H9 (cell line): ENCODE data around the gene PRTN3. TPM values are rescaled to one million over a fixed set of nuclear protein-coding genes. Genes with fewer than 3 reads are reported as not detected.

Source experiments
- DNase-seq: peaks from one replicate; pipeline ENCODE4 v3.0.0-alpha.2; 2017
- H2AFZ ChIP-seq: one replicate; pipeline ENCODE4 v1.6.1; 2013; ENCODE audit warnings: mild to moderate bottlenecking, low read length, control low read depth, moderate library complexity
- H2AK5ac ChIP-seq: 2 replicates; pipeline ENCODE4 v1.6.1; 2013; ENCODE audit warnings: low read length, control low read depth, mixed read lengths; ENCODE audit not compliant: insufficient read length
- H2BK120ac ChIP-seq: one replicate; pipeline ENCODE4 v1.6.1; 2013; ENCODE audit warnings: low read depth, mild to moderate bottlenecking, low read length, control low read depth, inconsistent platforms; ENCODE audit not compliant: poor library complexity, severe bottlenecking
- H2BK12ac ChIP-seq: 2 replicates; pipeline ENCODE4 v1.6.1; 2013; ENCODE audit warnings: low read length, control low read depth, mixed read lengths, low read depth; ENCODE audit not compliant: insufficient read length
- H2BK15ac ChIP-seq: 2 replicates; pipeline ENCODE4 v1.6.1; 2013; ENCODE audit warnings: low read depth, low read length, control low read depth
- H2BK20ac ChIP-seq: one replicate; pipeline ENCODE4 v1.6.1; 2013; ENCODE audit warnings: low read depth, mild to moderate bottlenecking, low read length, control low read depth, inconsistent platforms; ENCODE audit not compliant: poor library complexity, severe bottlenecking
- H2BK5ac ChIP-seq: 2 replicates; pipeline ENCODE4 v1.6.1; 2013; ENCODE audit warnings: low read length, control low read depth, mixed read lengths; ENCODE audit not compliant: insufficient read length
- H3K14ac ChIP-seq: 2 replicates; pipeline ENCODE4 v1.6.1; 2013; ENCODE audit warnings: low read length, control low read depth; ENCODE audit not compliant: insufficient read depth
- H3K18ac ChIP-seq: 2 replicates; pipeline ENCODE4 v1.6.1; 2013; ENCODE audit warnings: low read depth, mild to moderate bottlenecking, mixed read lengths, low read length, control low read depth; ENCODE audit not compliant: insufficient read length
- H3K23ac ChIP-seq: 2 replicates; pipeline ENCODE4 v1.6.1; 2013; ENCODE audit warnings: low read length, control low read depth, mixed read lengths, low read depth; ENCODE audit not compliant: insufficient read length
- H3K23me2 ChIP-seq: 2 replicates; pipeline ENCODE4 v1.6.1; 2013; ENCODE audit warnings: low read depth, mild to moderate bottlenecking, mixed read lengths, low read length, control low read depth; ENCODE audit not compliant: insufficient read length, poor library complexity, severe bottlenecking
- H3K27ac ChIP-seq: 2 replicates; pipeline ENCODE4 v1.5.1; 2013; ENCODE audit warnings: low read length, control low read depth, mixed read lengths, low read depth; ENCODE audit not compliant: insufficient read length
- H3K27me3 ChIP-seq: 2 replicates; pipeline ENCODE4 v1.6.1; 2013; ENCODE audit warnings: low read length, control low read depth, inconsistent platforms; ENCODE audit not compliant: insufficient read depth
- H3K4ac ChIP-seq: 2 replicates; pipeline ENCODE4 v1.6.1; 2013; ENCODE audit warnings: low read depth, mild to moderate bottlenecking, control low read depth, inconsistent platforms, low read length, moderate library complexity
- H3K4me1 ChIP-seq: 2 replicates; pipeline ENCODE4 v1.6.1; 2013; ENCODE audit warnings: low read length, control low read depth, inconsistent platforms; ENCODE audit not compliant: insufficient read depth
- H3K4me2 ChIP-seq: 2 replicates; pipeline ENCODE4 v1.6.1; 2013; ENCODE audit warnings: low read length, control low read depth, mixed read lengths; ENCODE audit not compliant: insufficient read length, insufficient read depth
- H3K56ac ChIP-seq: 2 replicates; pipeline ENCODE4 v1.6.1; 2013; ENCODE audit warnings: low read depth, mild to moderate bottlenecking, mixed read lengths, low read length, control low read depth; ENCODE audit not compliant: insufficient read length
- H3K79me1 ChIP-seq: 2 replicates; pipeline ENCODE4 v1.6.1; 2013; ENCODE audit warnings: low read depth, mild to moderate bottlenecking, moderate library complexity, low read length, control low read depth, inconsistent platforms; ENCODE audit not compliant: insufficient read depth, poor library complexity, severe bottlenecking
- H3K79me2 ChIP-seq: 2 replicates; pipeline ENCODE4 v1.6.1; 2013; ENCODE audit warnings: low read length, control low read depth, inconsistent platforms; ENCODE audit not compliant: insufficient read depth
- H3K9ac ChIP-seq: 2 replicates; pipeline ENCODE4 v1.6.1; 2013; ENCODE audit warnings: low read length, control low read depth, mixed read lengths; ENCODE audit not compliant: insufficient read length; ENCODE audit errors: extremely low read depth
- H3K9me3 ChIP-seq: one replicate; pipeline ENCODE4 v1.6.1; 2013; ENCODE audit warnings: low read depth, low read length, inconsistent platforms; ENCODE audit not compliant: control insufficient read depth
- H3T11ph ChIP-seq: one replicate; pipeline ENCODE4 v1.6.1; 2013; ENCODE audit warnings: mild to moderate bottlenecking, low read length, control low read depth, inconsistent platforms
- H4K20me1 ChIP-seq: one replicate; pipeline ENCODE4 v1.6.1; 2013; ENCODE audit not compliant: control insufficient read depth, insufficient read length, insufficient read depth
- H4K5ac ChIP-seq: 2 replicates; pipeline ENCODE4 v1.6.1; 2013; ENCODE audit warnings: low read depth, mild to moderate bottlenecking, mixed read lengths, low read length, control low read depth; ENCODE audit not compliant: insufficient read length
- H4K8ac ChIP-seq: replicated peaks from 2 replicates; pipeline ENCODE4 v1.6.1; 2013; ENCODE audit warnings: low read length, control low read depth, mixed read lengths, low read depth; ENCODE audit not compliant: insufficient read length
- H4K91ac ChIP-seq: 2 replicates; pipeline ENCODE4 v1.6.1; 2013; ENCODE audit warnings: low read depth, mild to moderate bottlenecking, moderate library complexity, mixed read lengths, low read length, control low read depth; ENCODE audit not compliant: insufficient read length
- H3K27ac Mint-ChIP-seq, 3 experiments: 2 replicates in 2 of 3; 3 replicates in 1 of 3; pipeline ENCODE4 v1.8.0; 2020 to 2021; ENCODE audit warnings: mixed read lengths in 3 of 3, mild to moderate bottlenecking in 1 of 3, moderate library complexity in 1 of 3
- H3K27me3 Mint-ChIP-seq: 2 replicates; pipeline ENCODE4 v1.8.0; 2021; ENCODE audit warnings: low read depth, mild to moderate bottlenecking, moderate library complexity, mixed read lengths
- H3K36me3 Mint-ChIP-seq, 3 experiments: 2 replicates in 2 of 3; 3 replicates in 1 of 3; pipeline ENCODE4 v1.8.0; 2020 to 2021; ENCODE audit warnings: low read depth in 3 of 3, mixed read lengths in 3 of 3; ENCODE audit not compliant: insufficient read depth in 1 of 3
- H3K4me1 Mint-ChIP-seq, 2 experiments: 2 replicates each; pipeline ENCODE4 v1.8.0; 2020; ENCODE audit warnings: mixed read lengths in 2 of 2
- H3K4me3 Mint-ChIP-seq, 2 experiments: 2 replicates in 1 of 2; 3 replicates in 1 of 2; pipeline ENCODE4 v1.8.0; 2020 to 2021; ENCODE audit warnings: mild to moderate bottlenecking in 2 of 2, mixed read lengths in 2 of 2, moderate library complexity in 1 of 2
- H3K9me3 Mint-ChIP-seq, 2 experiments: 2 replicates in 1 of 2; 3 replicates in 1 of 2; pipeline ENCODE4 v1.8.0; 2020; ENCODE audit warnings: mild to moderate bottlenecking in 2 of 2, mixed read lengths in 2 of 2, moderate library complexity in 1 of 2
- WGBS: extraction: QIAGEN DNeasy Blood & Tissue Kit; methylation state at CpG from one replicate; pipeline ENCODE4 v1.1.7; 2013; ENCODE audit warnings: missing lambda C conversion rate, low lambda C conversion rate, mixed read lengths; ENCODE audit not compliant: insufficient read length; ENCODE audit errors: extremely low coverage; 5-methylcytosine and 5-hydroxymethylcytosine counted together
- total RNA-seq: library from RNA; stranded (reverse); gene quantifications from 2 replicates; pipeline ENCODE4 v1.2.1, GENCODE V29; 2021
- TF ChIP-seq, protein P1 (sequence below): fragments of 200-600 bp; sonication (generic); conservative IDR thresholded peaks from 3 replicates; pipeline ENCODE4 v1.8.0; 2021; ENCODE audit warnings: antibody characterized with exemption, mild to moderate bottlenecking

The PRTN3 gene
- total RNA-seq, 1 experiment from 2014 or later, result 0.31 TPM

DNA sequence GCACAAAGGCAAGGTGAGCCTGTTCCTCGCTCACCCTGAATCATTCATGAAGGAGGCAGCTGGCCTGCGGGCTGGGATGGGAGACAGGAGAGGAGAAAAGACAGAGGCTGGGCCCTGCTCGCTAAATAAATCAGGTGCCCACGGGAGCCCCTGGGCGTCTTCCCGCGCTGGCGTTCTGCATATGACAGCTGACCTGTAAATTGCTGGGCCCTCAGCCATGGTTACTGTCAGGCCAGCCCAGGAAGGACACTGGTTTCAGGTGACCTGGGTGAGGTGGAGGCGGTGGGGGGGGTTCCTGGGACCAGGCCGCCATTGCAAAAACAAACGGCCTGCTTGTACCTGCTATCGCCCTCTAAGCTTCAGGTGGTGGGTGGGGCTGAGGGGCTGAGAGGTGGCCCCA lies 47.0 kb upstream of the PRTN3 start:
- peaks cover 3% of the 10 kb centered on the region for H3K23me2 ChIP-seq
- Mint-ChIP-seq H3K36me3 (peaks cover 3 to 5% (median 5%) of the 10 kb centered on the region in 3 experiments; a peak in 5 of 7 replicates), H3K27ac (no peak overlapping the region; a peak in 1 of 7 replicates), H3K9me3 (no peaks in the 10 kb centered on the region; a peak in 1 of 5 replicates), H3K4me3 (no peak overlapping the region), H3K4me1 (peaks cover 23 to 31% of the 10 kb centered on the region in 2 experiments), H3K27me3 (no peaks in the 10 kb centered on the region)
- no peak overlapping the region for H3K9ac ChIP-seq
- H3K18ac ChIP-seq, result no peak overlapping the region
- no peak overlapping the region for H2AK5ac ChIP-seq
- no peak overlapping the region for H3K56ac ChIP-seq
- no peak overlapping the region for H3K14ac ChIP-seq
- no CpG with 5 or more reads among the region's 12 CpGs for WGBS
- no peaks in the 10 kb centered on the region for H3K79me1 ChIP-seq
- peak; percentile 30 for DNase-seq
- H2BK120ac ChIP-seq, result no peak overlapping the region
- no peak overlapping the region for H2BK20ac ChIP-seq
- no peak overlapping the region for H4K8ac ChIP-seq
- H3K23ac ChIP-seq, result no peak overlapping the region
- no peak overlapping the region for H2BK12ac ChIP-seq
- no peak overlapping the region for H2AFZ ChIP-seq
- no peaks in the 10 kb centered on the region for H3K9me3 ChIP-seq
- H3K27me3 ChIP-seq, result no peaks in the 10 kb centered on the region
- H4K91ac ChIP-seq, result no peak overlapping the region
- no peak overlapping the region for H3K27ac ChIP-seq
- H3K79me2 ChIP-seq, result peaks cover 7% of the 10 kb centered on the region
- no peaks in the 10 kb centered on the region for H4K20me1 ChIP-seq
- no peak overlapping the region for H3K4me2 ChIP-seq
- no peak overlapping the region for H4K5ac ChIP-seq
- no peak overlapping the region for H2BK5ac ChIP-seq
- no peak overlapping the region for H2BK15ac ChIP-seq
- H3T11ph ChIP-seq, result no peak overlapping the region
- no peak overlapping the region for H3K4ac ChIP-seq
- TF ChIP-seq, protein P1, sequence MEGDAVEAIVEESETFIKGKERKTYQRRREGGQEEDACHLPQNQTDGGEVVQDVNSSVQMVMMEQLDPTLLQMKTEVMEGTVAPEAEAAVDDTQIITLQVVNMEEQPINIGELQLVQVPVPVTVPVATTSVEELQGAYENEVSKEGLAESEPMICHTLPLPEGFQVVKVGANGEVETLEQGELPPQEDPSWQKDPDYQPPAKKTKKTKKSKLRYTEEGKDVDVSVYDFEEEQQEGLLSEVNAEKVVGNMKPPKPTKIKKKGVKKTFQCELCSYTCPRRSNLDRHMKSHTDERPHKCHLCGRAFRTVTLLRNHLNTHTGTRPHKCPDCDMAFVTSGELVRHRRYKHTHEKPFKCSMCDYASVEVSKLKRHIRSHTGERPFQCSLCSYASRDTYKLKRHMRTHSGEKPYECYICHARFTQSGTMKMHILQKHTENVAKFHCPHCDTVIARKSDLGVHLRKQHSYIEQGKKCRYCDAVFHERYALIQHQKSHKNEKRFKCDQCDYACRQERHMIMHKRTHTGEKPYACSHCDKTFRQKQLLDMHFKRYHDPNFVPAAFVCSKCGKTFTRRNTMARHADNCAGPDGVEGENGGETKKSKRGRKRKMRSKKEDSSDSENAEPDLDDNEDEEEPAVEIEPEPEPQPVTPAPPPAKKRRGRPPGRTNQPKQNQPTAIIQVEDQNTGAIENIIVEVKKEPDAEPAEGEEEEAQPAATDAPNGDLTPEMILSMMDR, result no peak
- H3K4me1 ChIP-seq, result no peaks in the 10 kb centered on the region; the same call in 1 of the 2 replicates
